Gastrocnemius medialis (tissue), 4 donors: ENCODE data around the gene HTRA3. TPM values are rescaled to one million over a fixed set of nuclear protein-coding genes. Genes with fewer than 3 reads are reported as not detected.

Experiments
- ATAC-seq, 2 donors: fragments of 150-250 bp; one replicate each; pipeline ENCODE4 v1.9.1; 2016
- DNase-seq, 2 donors: peaks; one replicate each; pipeline ENCODE4 v3.0.0-alpha.2; 2019
- H3K27ac ChIP-seq, 4 donors: fragments of 200-600 bp; sonication (generic); 1 replicate in 1 of 4; 2 replicates in 3 of 4; pipeline ENCODE4 v1.5.1; 2016 to 2018; ENCODE audit warnings: mild to moderate bottlenecking in 2 of 4, moderate library complexity in 1 of 4
- H3K27me3 ChIP-seq, 3 donors: fragments of 200-600 bp; sonication (generic) in 2 of 3; 1 replicate in 1 of 3; 2 replicates in 2 of 3; pipeline versions ENCODE4 v1.5.1 to v1.6.0; 2016 to 2019; ENCODE audit warnings: mild to moderate bottlenecking in 1 of 3, moderate library complexity in 1 of 3
- H3K36me3 ChIP-seq, 2 donors: fragments of 200-600 bp; sonication (generic) in 1 of 2; one replicate each; pipeline ENCODE4 v1.5.1; 2017 to 2018
- H3K4me1 ChIP-seq, 2 donors: fragments of 200-600 bp; sonication (generic) in 1 of 2; one replicate each; pipeline ENCODE4 v1.5.1; 2016 to 2017; ENCODE audit warnings: mild to moderate bottlenecking in 2 of 2
- H3K4me3 ChIP-seq, 4 donors: fragments of 200-600 bp; sonication (generic) in 3 of 4; 1 replicate in 1 of 4; 2 replicates in 3 of 4; pipeline ENCODE4 v1.5.1; 2016 to 2019; ENCODE audit warnings: mild to moderate bottlenecking in 2 of 4
- H3K9me3 ChIP-seq, 3 donors: fragments of 200-600 bp; sonication (generic) in 2 of 3; 1 replicate in 1 of 3; 2 replicates in 2 of 3; pipeline ENCODE4 v1.5.1; 2016 to 2019
- POLR2A ChIP-seq, 2 donors: fragments of 450-650 bp; IDR thresholded peaks; one replicate each; pipeline ENCODE4 v1.6.1; 2017; ENCODE audit warnings: antibody characterized with exemption in 2 of 2, mild to moderate bottlenecking in 2 of 2, moderate library complexity in 2 of 2
- in situ Hi-C, 4 donors: fragments of 200-750 bp; cut with MboI; loops; one replicate each; pipeline versions ENCODE4 v1.15.0 to v1.8.0; 2017; ENCODE audit warnings: low sequenced_read_pairs in 4 of 4
- intact Hi-C: fragments of 100-400 bp; cut with DNase I; formaldehyde crosslinking; loops from one replicate; pipeline ENCODE4 v1.15.1; 2023; ENCODE audit warnings: low total_unique reads
- total RNA-seq, 4 donors: library from RNA; depleted of rRNA; stranded (reverse); fragments of >200 nt; gene quantifications; one replicate each; pipeline versions ENCODE4 v1.1.0 to v1.2.3, GENCODE V29; 2016
- TF ChIP-seq, protein P1 (sequence below), 5 experiments: fragments of 450-650 bp in 3 of 5; fragments of 200-600 bp in 2 of 5; sonication (generic) in 2 of 5; IDR thresholded peaks in 4 of 5; conservative IDR thresholded peaks in 1 of 5; 1 replicate in 4 of 5; 2 replicates in 1 of 5; pipeline ENCODE4 v1.5.1; 2016 to 2019; ENCODE audit warnings: antibody characterized with exemption in 5 of 5, mild to moderate bottlenecking in 3 of 5, moderate library complexity in 3 of 5

Gene HTRA3
- total RNA-seq, 4 donors from 2014 or later, result 8.4 to 22.2 (median 16.0) TPM

DNA sequence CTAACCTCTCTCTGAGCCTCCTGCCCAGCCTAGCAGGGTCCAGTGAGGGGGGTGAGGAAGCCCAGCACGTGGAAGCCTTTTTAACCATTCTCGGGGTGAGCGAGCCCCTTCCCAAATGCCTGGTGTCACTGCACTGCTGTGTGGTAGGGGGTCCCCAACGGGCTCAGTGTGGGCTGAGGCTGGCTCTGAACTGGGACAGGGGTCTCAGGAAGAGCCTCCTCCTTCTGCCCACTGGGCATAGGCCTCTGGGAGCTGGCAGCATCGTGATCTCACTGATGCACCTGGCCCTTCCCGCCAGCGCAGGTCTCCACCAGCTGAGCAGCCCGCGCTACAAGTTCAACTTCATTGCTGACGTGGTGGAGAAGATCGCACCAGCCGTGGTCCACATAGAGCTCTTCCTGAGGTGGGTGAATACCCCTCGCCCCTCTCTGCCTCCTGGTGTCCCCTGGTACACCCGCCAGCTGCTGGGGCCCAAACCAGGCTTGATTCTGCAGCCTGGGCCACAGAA lies 12.6 kb downstream of the HTRA3 start:
- no peak for ATAC-seq
- no peaks in the 10 kb centered on the region for H3K36me3 ChIP-seq
- TF ChIP-seq, protein P1, sequence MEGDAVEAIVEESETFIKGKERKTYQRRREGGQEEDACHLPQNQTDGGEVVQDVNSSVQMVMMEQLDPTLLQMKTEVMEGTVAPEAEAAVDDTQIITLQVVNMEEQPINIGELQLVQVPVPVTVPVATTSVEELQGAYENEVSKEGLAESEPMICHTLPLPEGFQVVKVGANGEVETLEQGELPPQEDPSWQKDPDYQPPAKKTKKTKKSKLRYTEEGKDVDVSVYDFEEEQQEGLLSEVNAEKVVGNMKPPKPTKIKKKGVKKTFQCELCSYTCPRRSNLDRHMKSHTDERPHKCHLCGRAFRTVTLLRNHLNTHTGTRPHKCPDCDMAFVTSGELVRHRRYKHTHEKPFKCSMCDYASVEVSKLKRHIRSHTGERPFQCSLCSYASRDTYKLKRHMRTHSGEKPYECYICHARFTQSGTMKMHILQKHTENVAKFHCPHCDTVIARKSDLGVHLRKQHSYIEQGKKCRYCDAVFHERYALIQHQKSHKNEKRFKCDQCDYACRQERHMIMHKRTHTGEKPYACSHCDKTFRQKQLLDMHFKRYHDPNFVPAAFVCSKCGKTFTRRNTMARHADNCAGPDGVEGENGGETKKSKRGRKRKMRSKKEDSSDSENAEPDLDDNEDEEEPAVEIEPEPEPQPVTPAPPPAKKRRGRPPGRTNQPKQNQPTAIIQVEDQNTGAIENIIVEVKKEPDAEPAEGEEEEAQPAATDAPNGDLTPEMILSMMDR (IDR thresholded peaks at IDR 0.05 in 4 of 5, conservative IDR thresholded peaks at IDR 0.05 in 1 of 5), result no peak
- no peak for TF ChIP-seq POLR2A (IDR thresholded peaks at IDR 0.05)
- peaks cover 8 to 11% of the 10 kb centered on the region in 2 donors for H3K4me1 ChIP-seq
- intact Hi-C loops (no loop called here), in situ Hi-C loops (no loop called here)
- H3K4me3 ChIP-seq, result no peak overlapping the region
- no peak overlapping the region for H3K27ac ChIP-seq
- no peaks in the 10 kb centered on the region for H3K9me3 ChIP-seq
- no peaks in the 10 kb centered on the region for H3K27me3 ChIP-seq
- DNase-seq, result no peak

DNA sequence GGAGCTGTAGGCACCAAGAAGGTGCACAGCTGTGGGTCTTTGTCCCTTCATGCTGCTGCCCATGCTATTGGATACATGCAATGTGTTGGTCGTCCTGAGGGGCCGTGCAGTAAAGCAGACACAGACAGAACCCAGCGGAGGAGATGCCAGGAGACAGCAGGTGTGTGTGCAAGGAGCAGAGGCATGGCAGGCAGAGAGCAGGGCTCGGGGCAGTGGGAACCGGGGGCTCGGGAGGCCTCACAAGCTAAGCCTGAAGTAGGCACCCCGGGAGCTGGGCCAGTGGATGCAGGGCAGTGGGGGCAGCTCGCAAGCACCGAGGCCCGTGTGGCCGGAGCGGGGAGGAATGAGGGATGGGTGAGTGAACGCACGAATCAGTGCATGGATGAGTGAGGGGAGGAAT lies 13.2 kb downstream of the HTRA3 start:
- TF ChIP-seq, protein P1 (IDR thresholded peaks at IDR 0.05 in 4 of 5, conservative IDR thresholded peaks at IDR 0.05 in 1 of 5), result no peak
- no peak for TF ChIP-seq POLR2A (IDR thresholded peaks at IDR 0.05)
- peaks cover 8 to 10% of the 10 kb centered on the region in 2 donors for H3K4me1 ChIP-seq
- intact Hi-C loops, result no loop called here

DNA sequence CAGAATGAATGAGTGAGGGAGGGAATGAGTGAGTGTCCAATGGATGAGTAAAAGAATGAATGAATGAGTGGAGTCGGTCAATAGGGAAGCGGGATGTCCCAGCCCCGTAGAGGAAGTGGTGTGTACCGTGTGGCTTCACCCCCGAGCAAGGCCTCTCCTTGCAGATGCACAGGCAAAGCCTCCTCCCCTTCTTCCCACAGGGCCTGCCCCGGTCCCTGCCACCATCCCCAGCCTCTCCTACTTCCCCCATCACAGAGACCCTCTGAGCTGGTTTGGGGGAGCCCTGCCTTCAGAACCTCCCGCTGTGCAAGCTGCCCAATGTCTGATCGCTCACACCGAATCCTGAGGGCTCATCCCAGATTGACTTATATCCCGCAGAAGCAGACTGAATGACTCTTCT lies 13.6 kb downstream of the HTRA3 start:
- Histone ChIP-seq H3K27ac (no peak overlapping the region), H3K4me1 (peaks cover 8 to 10% of the 10 kb centered on the region in 2 donors), H3K9me3 (no peaks in the 10 kb centered on the region), H3K4me3 (no peak overlapping the region), H3K36me3 (no peaks in the 10 kb centered on the region), H3K27me3 (no peaks in the 10 kb centered on the region)
- in situ Hi-C loops, result no loop called here
- TF ChIP-seq, protein P1 (IDR thresholded peaks at IDR 0.05 in 4 of 5, conservative IDR thresholded peaks at IDR 0.05 in 1 of 5), result no peak
- no peak for TF ChIP-seq POLR2A (IDR thresholded peaks at IDR 0.05)
- ATAC-seq, result no peak
- intact Hi-C loops, result no loop called here
- no peak for DNase-seq

More for the DNA sequence above, 13.2 kb downstream of the HTRA3 start:
- Histone ChIP-seq H3K4me3 (no peak overlapping the region), H3K9me3 (no peaks in the 10 kb centered on the region), H3K27me3 (no peaks in the 10 kb centered on the region), H3K27ac (no peak overlapping the region), H3K36me3 (no peaks in the 10 kb centered on the region)
- ATAC-seq (no peak), DNase-seq (no peak)
- in situ Hi-C loops, result no loop called here

DNA sequence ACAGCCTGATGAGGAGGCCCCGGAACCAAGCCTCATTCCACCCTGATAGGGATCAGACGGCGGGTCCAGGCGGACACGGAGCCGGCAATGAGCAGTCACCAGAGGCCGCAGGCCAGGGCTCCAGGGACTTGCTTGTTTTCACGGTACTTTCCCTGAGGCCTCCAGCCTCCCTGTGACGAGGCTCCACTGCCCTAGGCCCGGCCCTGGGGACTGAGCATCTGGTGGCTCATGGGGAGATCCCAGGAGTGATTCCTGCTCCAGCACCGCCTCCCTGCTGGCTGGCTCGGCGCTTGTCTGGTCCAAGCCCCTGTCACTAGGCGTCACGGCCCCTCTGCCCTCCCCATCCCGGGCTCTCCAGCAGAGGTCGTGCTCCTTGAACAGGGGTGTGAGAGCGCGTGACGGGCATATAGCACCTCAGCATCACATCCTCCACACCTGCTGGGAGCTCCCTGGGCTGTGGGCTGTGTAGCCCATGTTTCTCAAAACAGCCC lies 14.1 kb downstream of the HTRA3 start:
- DNase-seq, result no peak
- in situ Hi-C loops, result no loop called here
- no peak overlapping the region for H3K27ac ChIP-seq
- H3K4me1 ChIP-seq, result peaks cover 8 to 10% of the 10 kb centered on the region in 2 donors
- H3K9me3 ChIP-seq, result no peaks in the 10 kb centered on the region
- no peaks in the 10 kb centered on the region for H3K27me3 ChIP-seq
- no peak for TF ChIP-seq POLR2A (IDR thresholded peaks at IDR 0.05)
- TF ChIP-seq, protein P1 (IDR thresholded peaks at IDR 0.05 in 4 of 5, conservative IDR thresholded peaks at IDR 0.05 in 1 of 5), result no peak
- no peaks in the 10 kb centered on the region for H3K36me3 ChIP-seq
- H3K4me3 ChIP-seq, result no peak overlapping the region
- intact Hi-C loops, result no loop called here
- ATAC-seq, result no peak

- ATAC-seq (no peak), DNase-seq (no peak)
- TF ChIP-seq, protein P1 (IDR thresholded peaks at IDR 0.05 in 4 of 5, conservative IDR thresholded peaks at IDR 0.05 in 1 of 5), result no peak
- TF ChIP-seq POLR2A (IDR thresholded peaks at IDR 0.05), result no peak
- Histone ChIP-seq H3K27ac (no peak overlapping the region), H3K27me3 (no peaks in the 10 kb centered on the region), H3K4me3 (no peak overlapping the region), H3K4me1 (peaks cover 8 to 10% of the 10 kb centered on the region in 2 donors), H3K36me3 (no peaks in the 10 kb centered on the region), H3K9me3 (no peaks in the 10 kb centered on the region)
- in situ Hi-C loops, result no loop called here
- intact Hi-C loops, result no loop called here
These were observed 14.8 kb downstream of the HTRA3 start for GRCh38 chr4:8284391-8284790.
